GM12878 (cell line): Measurements from ENCODE around the gene CCDC110. TPM values are rescaled to one million over a fixed set of nuclear protein-coding genes. Genes with fewer than 3 reads are reported as not detected.
A peak's percentile ranks its signal among the peaks of the same experiment; 100 is the strongest.

ENCODE experiments used
- ATAC-seq: fragments of 200-7000 bp; cut with Tn5 transposase; 3 replicates; pipeline ENCODE4 v1.9.1; 2020; ENCODE audit warnings: mild to moderate bottlenecking, moderate library complexity
- BruUV-seq: library from RNA; stranded (reverse); fragments of 400-500 nt; replicated peaks from 2 replicates; lab custom pipeline; 2021; lab: Mats Ljungman, UMichigan
- CTCF ChIA-PET: fragments of 300-600 bp; sonication (Branson Sonifier 250); formaldehyde crosslinking; extraction: SDS; loops from one replicate; lab custom pipeline; 2021; ENCODE audit warnings: inconsistent platforms; lab: Yijun Ruan, JAX
- POLR2A ChIA-PET: fragments of 350-600 bp; formaldehyde crosslinking; extraction: SDS; loops from one replicate; lab custom pipeline; 2021; ENCODE audit warnings: inconsistent platforms; lab: Charles Lee
- RAD21 ChIA-PET: fragments of 300-600 bp; sonication (Branson Sonifier 250); formaldehyde crosslinking; loops from one replicate; lab custom pipeline; 2023; ENCODE audit warnings: antibody characterized with exemption; ENCODE audit not compliant: unreplicated experiment; lab: Charles Lee
- SMC1A ChIA-PET: fragments of 300-600 bp; sonication (Branson Sonifier 250); formaldehyde crosslinking; loops from one replicate; lab custom pipeline; 2023; ENCODE audit not compliant: unreplicated experiment, uncharacterized antibody; lab: Charles Lee
- DNase-seq: peaks from one replicate; pipeline ENCODE4 v3.0.0-alpha.2; 2011; ENCODE audit warnings: low read depth, low spot score
- FAIRE-seq: peaks from 3 replicates; lab custom pipeline; 2011; peaks lifted over from hg19 to GRCh38; lab: Jason Lieb, UNC
- H2AFZ ChIP-seq: 2 replicates; pipeline ENCODE4 v1.6.0; 2011; ENCODE audit warnings: low read depth, low read length, control low read depth; ENCODE audit not compliant: control insufficient read depth
- H3K27ac ChIP-seq: 2 replicates; pipeline ENCODE4 v1.5.1; 2011; ENCODE audit warnings: control low read depth; ENCODE audit not compliant: control insufficient read depth, insufficient read depth
- H3K27me3 ChIP-seq, 2 experiments: replicated peaks in 1 of 2; 2 replicates each; pipeline versions ENCODE4 v1.6.0 to v1.6.1; 2011; ENCODE audit warnings: low read length in 1 of 2; ENCODE audit not compliant: control insufficient read depth in 2 of 2, insufficient read depth in 2 of 2
- H3K36me3 ChIP-seq, 2 experiments: 2 replicates each; pipeline ENCODE4 v1.5.1; 2011; ENCODE audit warnings: low read length in 1 of 2; ENCODE audit not compliant: control insufficient read depth in 2 of 2, insufficient read depth in 2 of 2
- H3K4me1 ChIP-seq: 2 replicates; pipeline ENCODE4 v1.6.1; 2011; ENCODE audit warnings: mild to moderate bottlenecking, low read length, moderate library complexity, mixed read lengths; ENCODE audit not compliant: control insufficient read depth, insufficient read depth
- H3K4me2 ChIP-seq: 2 replicates; pipeline ENCODE4 v1.6.0; 2011; ENCODE audit warnings: control low read depth; ENCODE audit not compliant: control insufficient read depth, insufficient read depth
- H3K4me3 ChIP-seq: fragments of 200-600 bp; sonication (generic); 2 replicates; pipeline ENCODE4 v1.5.1; 2016
- H3K79me2 ChIP-seq: 2 replicates; pipeline ENCODE4 v1.6.0; 2011; ENCODE audit warnings: low read length; ENCODE audit not compliant: control insufficient read depth, insufficient read depth
- H3K9ac ChIP-seq: 2 replicates; pipeline ENCODE4 v1.8.0; 2011; ENCODE audit warnings: low read length, control low read depth, mixed read lengths; ENCODE audit not compliant: control insufficient read depth, insufficient read depth
- H3K9me3 ChIP-seq: replicated peaks from 3 replicates; pipeline ENCODE4 v1.5.1; 2011; ENCODE audit warnings: mild to moderate bottlenecking, low read length; ENCODE audit not compliant: control insufficient read depth, insufficient read depth
- H4K20me1 ChIP-seq: 2 replicates; pipeline ENCODE4 v1.6.0; 2011; ENCODE audit not compliant: control insufficient read depth, insufficient read depth
- CREB1 ChIP-seq: IDR thresholded peaks from 2 replicates; pipeline ENCODE4 v1.6.1; 2012; ENCODE audit warnings: low read depth, mild to moderate bottlenecking, inconsistent platforms
- CREM ChIP-seq: IDR thresholded peaks from 2 replicates; pipeline ENCODE4 v1.6.1; 2014; ENCODE audit warnings: antibody characterized with exemption, low read depth
- E2F8 ChIP-seq: fragments of 450-650 bp; IDR thresholded peaks from 2 replicates; pipeline ENCODE4 v1.6.1; 2018; ENCODE audit warnings: mild to moderate bottlenecking, low read depth, moderate library complexity; ENCODE audit not compliant: partially characterized antibody
- IKZF2 ChIP-seq, 2 experiments: fragments of 450-650 bp; IDR thresholded peaks; 2 replicates each; pipeline ENCODE4 v1.6.1; 2017; ENCODE audit warnings: mild to moderate bottlenecking in 2 of 2, moderate library complexity in 2 of 2
- IRF4 ChIP-seq: IDR thresholded peaks from 2 replicates; pipeline ENCODE4 v1.6.1; 2011; ENCODE audit warnings: low read depth, low read length
- JUNB ChIP-seq: IDR thresholded peaks from 2 replicates; pipeline ENCODE4 v1.6.1; 2016; ENCODE audit warnings: antibody characterized with exemption, mild to moderate bottlenecking
- NFIC ChIP-seq: IDR thresholded peaks from 2 replicates; pipeline ENCODE4 v1.6.1; 2012; ENCODE audit warnings: low read depth, mild to moderate bottlenecking, inconsistent platforms, low read length, moderate library complexity
- POLR2A ChIP-seq: IDR thresholded peaks from 2 replicates; pipeline ENCODE4 v1.6.1; 2011; ENCODE audit warnings: low read depth, mild to moderate bottlenecking, low read length
- RUNX3 ChIP-seq: IDR thresholded peaks from 2 replicates; pipeline ENCODE4 v1.6.1; 2012; ENCODE audit warnings: low read length, inconsistent platforms
- TCF7 ChIP-seq: IDR thresholded peaks from 2 replicates; pipeline ENCODE4 v1.6.1; 2014; ENCODE audit warnings: antibody characterized with exemption, borderline replicate concordance
- in situ Hi-C: fragments of 300-500 bp; cut with MboI; formaldehyde crosslinking; loops from 9 replicates; pipeline ENCODE4 v1.14.3; 2018; ENCODE audit warnings: mixed read lengths
- intact Hi-C: fragments of 100-400 bp; cut with micrococcal nuclease; formaldehyde crosslinking; loops from one replicate; pipeline ENCODE4 v1.14.2; 2022; ENCODE audit not compliant: unreplicated experiment
- polyA plus RNA-seq, 11 experiments: library from polyadenylated mRNA; depleted of rRNA in 4 of 11; unstranded in 6 of 11; stranded (reverse) in 5 of 11; fragments of >200 nt; fragmentation: Nextera tagmentation in 4 of 11; fragmentation: Illumina TruSeq in 1 of 11; extraction: Ambion mirVana in 4 of 11; extraction: Trizol in 1 of 11; gene quantifications; 1 replicate in 1 of 11; 2 replicates in 10 of 11; pipeline versions ENCODE4 v1.2.1 to v1.2.3, GENCODE V29; 2011 to 2016; ENCODE audit warnings: inconsistent platforms in 2 of 11, missing spikeins in 2 of 11, low read depth in 1 of 11
- total RNA-seq, 4 experiments: library from RNA; depleted of rRNA in 3 of 4; stranded (reverse); fragments of >200 nt in 3 of 4; fragmentation: Illumina TruSeq in 1 of 4; extraction: Trizol in 1 of 4; gene quantifications; 2 replicates each; pipeline versions ENCODE4 v1.2.1 to v1.2.3, GENCODE V29; 2013 to 2021
- TF ChIP-seq, protein P1 (sequence below): IDR thresholded peaks from 2 replicates; pipeline ENCODE4 v1.6.1; 2012; ENCODE audit warnings: low read length, inconsistent platforms

CCDC110 gene
- total and polyA plus RNA-seq, 10 of the 15 experiments (the other 5 are each of a cell fraction or from before 2014, with no cell fraction given): 0.85 to 3.1 (median 2.1) TPM; not detected in 1

GRCh38 chr4:185437809-185438208 is 33.7 kb downstream of the CCDC110 start:
- Histone ChIP-seq H2AFZ (no peak overlapping the region), H3K79me2 (no peaks in the 10 kb centered on the region), H4K20me1 (no peaks in the 10 kb centered on the region), H3K4me3 (no peak overlapping the region), H3K4me2 (no peak overlapping the region), H3K27ac (no peak overlapping the region), H3K36me3 (no peaks in the 10 kb centered on the region), H3K4me1 (no peaks in the 10 kb centered on the region), H3K27me3 (no peaks in the 10 kb centered on the region), H3K9ac (no peak overlapping the region), H3K9me3 (no peaks in the 10 kb centered on the region)
- ChIA-PET RAD21 (no interaction called here), CTCF (no interaction called here), POLR2A (interaction anchor here (0.6 kb wide), 1 partner anchor 14 kb away, joined by 5 read pairs; no protein-coding TSS in a partner anchor), SMC1A (interaction anchor here (0.7 to 1.1 kb wide), 2 partner anchors 12 to 25 kb away, joined by 3 read pairs; partner anchors contain the start of gene UFSP2)
- DNase-seq (no peak), FAIRE-seq (no peak), ATAC-seq (peak; percentile 70)
- intact Hi-C loops: no loop called here
- no TSS peak for BruUV-seq
- in situ Hi-C loops: no loop called here
- TF ChIP-seq E2F8 (no peak), POLR2A (no peak), IRF4 (peak; percentile 84; the same call in 1 of the 2 replicates), JUNB (peak; percentile 98), CREM (peak; percentile 42; the same call in 1 of the 2 replicates), RUNX3 (peak; percentile 85), TCF7 (peak; percentile 96), NFIC (peak; percentile 75; the same call in 1 of the 2 replicates), CREB1 (peak; percentile 39; the same call in 1 of the 2 replicates), IKZF2 (IDR thresholded peaks at IDR 0.05) (0 out of 4 replicates have a peak, but pooled peaks of 1 of the 2 experiments have one; percentile 17)
- TF ChIP-seq, protein P1, sequence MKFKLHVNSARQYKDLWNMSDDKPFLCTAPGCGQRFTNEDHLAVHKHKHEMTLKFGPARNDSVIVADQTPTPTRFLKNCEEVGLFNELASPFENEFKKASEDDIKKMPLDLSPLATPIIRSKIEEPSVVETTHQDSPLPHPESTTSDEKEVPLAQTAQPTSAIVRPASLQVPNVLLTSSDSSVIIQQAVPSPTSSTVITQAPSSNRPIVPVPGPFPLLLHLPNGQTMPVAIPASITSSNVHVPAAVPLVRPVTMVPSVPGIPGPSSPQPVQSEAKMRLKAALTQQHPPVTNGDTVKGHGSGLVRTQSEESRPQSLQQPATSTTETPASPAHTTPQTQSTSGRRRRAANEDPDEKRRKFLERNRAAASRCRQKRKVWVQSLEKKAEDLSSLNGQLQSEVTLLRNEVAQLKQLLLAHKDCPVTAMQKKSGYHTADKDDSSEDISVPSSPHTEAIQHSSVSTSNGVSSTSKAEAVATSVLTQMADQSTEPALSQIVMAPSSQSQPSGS: peak; percentile 62; the same call in 1 of the 2 replicates
- TF ChIP-seq, all 136 proteins: peak for 9
